ENCODE data around the gene GRB7.
"Not testable (repeated sequence)": the region's sequence is repeated elsewhere in the genome, so short reads cannot be mapped to it uniquely, and the experiment has no call there.

GRB7 gene

GRCh38 chr17:39709998-39710964 lies 27.5 kb upstream of the GRB7 start:
- DNase-seq = no peak

- DNase-seq = not testable (repeated sequence)
These were observed 26.7 kb upstream of the GRB7 start for GRCh38 chr17:39711071-39711470.

GRCh38 chr17:39711851-39712250 lies 25.9 kb upstream of the GRB7 start:
- DNase-seq = no peak

GRCh38 chr17:39714234-39714633 lies 23.5 kb upstream of the GRB7 start:
- no peak for DNase-seq

GRCh38 chr17:39715375-39716072 lies 22.2 kb upstream of the GRB7 start:
- DNase-seq = no peak

- no peak for DNase-seq
These were observed 21.5 kb upstream of the GRB7 start for GRCh38 chr17:39716073-39716818.

- DNase-seq = no peak
These were observed 20.7 kb upstream of the GRB7 start for GRCh38 chr17:39716879-39717536.

GRCh38 chr17:39717660-39718059 lies 20.1 kb upstream of the GRB7 start:
- DNase-seq = no peak

- DNase-seq = no peak
These were observed 18.0 kb upstream of the GRB7 start for GRCh38 chr17:39719563-39720355.

- DNase-seq = no peak
These were observed 15.6 kb upstream of the GRB7 start for GRCh38 chr17:39722104-39722503.

GRCh38 chr17:39722965-39723848 lies 14.5 kb upstream of the GRB7 start:
- peak; percentile 55 for DNase-seq

GRCh38 chr17:39724731-39725130 lies 13.0 kb upstream of the GRB7 start:
- DNase-seq = no peak

- not testable (repeated sequence) for DNase-seq
These were observed 11.8 kb upstream of the GRB7 start for GRCh38 chr17:39725923-39726322.

GRCh38 chr17:39726617-39727016 lies 11.1 kb upstream of the GRB7 start:
- no peak for DNase-seq

- no peak for DNase-seq
These were observed 10.2 kb upstream of the GRB7 start for GRCh38 chr17:39727556-39727955.

- no peak for DNase-seq
These were observed 8.4 kb upstream of the GRB7 start for GRCh38 chr17:39729280-39729851.

GRCh38 chr17:39730095-39730921 lies 7.4 kb upstream of the GRB7 start, which contains the start of gene MIEN1:
Gene MIEN1, minus strand, starts transcription at chr17:39730532. Its CDS starts 37 bp downstream, at chr17:39730495.
- peak; percentile 84 for DNase-seq

GRCh38 chr17:39732586-39732985 lies 5.2 kb upstream of the GRB7 start:
- no peak for DNase-seq

GRCh38 chr17:39735882-39736281 lies 1.9 kb upstream of the GRB7 start:
- no peak for DNase-seq
